Fibroblast of villous mesenchyme (primary cell): ENCODE results near the gene PPP3CA. TPM values are rescaled to one million over a fixed set of nuclear protein-coding genes. Genes with fewer than 3 reads are reported as not detected.

Experiments
- DNase-seq: peaks from one replicate; pipeline ENCODE4 v3.0.0-alpha.2; 2010; ENCODE audit warnings: low read depth
- H3K4me3 ChIP-seq: 2 replicates; pipeline ENCODE4 v1.5.1; 2011; ENCODE audit warnings: low read depth, mild to moderate bottlenecking, low read length
- total RNA-seq: library from RNA; depleted of rRNA; stranded (reverse); fragments of >200 nt; gene quantifications from 2 replicates; pipeline ENCODE4 v1.2.3, GENCODE V29; 2012
- TF ChIP-seq, protein P1 (sequence below): IDR thresholded peaks from 2 replicates; pipeline ENCODE4 v1.5.1; 2012; ENCODE audit warnings: low read depth, mild to moderate bottlenecking, low read length; ENCODE audit not compliant: insufficient read depth

Gene PPP3CA
- total RNA-seq, 1 donor, result 47.9 TPM

DNA sequence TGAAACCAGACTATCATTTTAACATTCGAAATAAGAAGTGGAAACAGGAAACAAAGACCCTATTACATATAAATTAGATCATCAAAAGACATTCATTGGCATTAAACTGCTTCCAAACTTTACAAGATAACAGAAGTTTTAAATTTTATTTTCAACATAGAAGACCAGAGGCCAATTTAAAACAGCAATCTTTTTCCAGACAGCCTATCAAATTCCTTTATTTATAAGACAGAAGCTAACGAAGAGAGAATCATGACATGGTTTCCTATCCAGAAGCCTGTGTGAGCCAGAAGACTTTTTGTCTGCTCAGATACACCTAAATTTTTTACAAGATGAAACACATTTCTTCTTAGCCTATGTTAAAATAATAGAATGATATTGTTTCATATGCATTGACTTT is 291.9 kb downstream of the PPP3CA start:
- TF ChIP-seq, protein P1, sequence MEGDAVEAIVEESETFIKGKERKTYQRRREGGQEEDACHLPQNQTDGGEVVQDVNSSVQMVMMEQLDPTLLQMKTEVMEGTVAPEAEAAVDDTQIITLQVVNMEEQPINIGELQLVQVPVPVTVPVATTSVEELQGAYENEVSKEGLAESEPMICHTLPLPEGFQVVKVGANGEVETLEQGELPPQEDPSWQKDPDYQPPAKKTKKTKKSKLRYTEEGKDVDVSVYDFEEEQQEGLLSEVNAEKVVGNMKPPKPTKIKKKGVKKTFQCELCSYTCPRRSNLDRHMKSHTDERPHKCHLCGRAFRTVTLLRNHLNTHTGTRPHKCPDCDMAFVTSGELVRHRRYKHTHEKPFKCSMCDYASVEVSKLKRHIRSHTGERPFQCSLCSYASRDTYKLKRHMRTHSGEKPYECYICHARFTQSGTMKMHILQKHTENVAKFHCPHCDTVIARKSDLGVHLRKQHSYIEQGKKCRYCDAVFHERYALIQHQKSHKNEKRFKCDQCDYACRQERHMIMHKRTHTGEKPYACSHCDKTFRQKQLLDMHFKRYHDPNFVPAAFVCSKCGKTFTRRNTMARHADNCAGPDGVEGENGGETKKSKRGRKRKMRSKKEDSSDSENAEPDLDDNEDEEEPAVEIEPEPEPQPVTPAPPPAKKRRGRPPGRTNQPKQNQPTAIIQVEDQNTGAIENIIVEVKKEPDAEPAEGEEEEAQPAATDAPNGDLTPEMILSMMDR, result no peak
- H3K4me3 ChIP-seq, result no peak overlapping the region
- DNase-seq, result no peak

DNA sequence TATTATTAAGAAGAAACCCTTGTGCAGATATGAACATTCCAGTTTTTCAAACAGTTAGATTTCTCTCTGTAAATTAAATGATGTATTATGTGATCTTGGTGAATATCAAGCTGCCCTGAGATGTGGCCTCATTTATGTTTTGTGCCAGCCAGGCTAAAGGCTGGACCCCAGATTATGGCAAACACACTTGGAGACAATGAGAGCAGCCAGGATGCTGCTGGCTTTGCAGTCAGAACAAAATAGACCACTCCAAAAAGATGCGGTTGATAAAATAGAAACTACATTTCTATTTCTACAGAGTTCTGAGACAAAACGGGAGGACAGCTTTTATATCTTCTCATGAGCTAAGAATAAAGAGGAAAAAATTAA is 296.5 kb downstream of the PPP3CA start:
- H3K4me3 ChIP-seq, result no peak overlapping the region
- DNase-seq, result no peak
- TF ChIP-seq, protein P1, result no peak

DNA sequence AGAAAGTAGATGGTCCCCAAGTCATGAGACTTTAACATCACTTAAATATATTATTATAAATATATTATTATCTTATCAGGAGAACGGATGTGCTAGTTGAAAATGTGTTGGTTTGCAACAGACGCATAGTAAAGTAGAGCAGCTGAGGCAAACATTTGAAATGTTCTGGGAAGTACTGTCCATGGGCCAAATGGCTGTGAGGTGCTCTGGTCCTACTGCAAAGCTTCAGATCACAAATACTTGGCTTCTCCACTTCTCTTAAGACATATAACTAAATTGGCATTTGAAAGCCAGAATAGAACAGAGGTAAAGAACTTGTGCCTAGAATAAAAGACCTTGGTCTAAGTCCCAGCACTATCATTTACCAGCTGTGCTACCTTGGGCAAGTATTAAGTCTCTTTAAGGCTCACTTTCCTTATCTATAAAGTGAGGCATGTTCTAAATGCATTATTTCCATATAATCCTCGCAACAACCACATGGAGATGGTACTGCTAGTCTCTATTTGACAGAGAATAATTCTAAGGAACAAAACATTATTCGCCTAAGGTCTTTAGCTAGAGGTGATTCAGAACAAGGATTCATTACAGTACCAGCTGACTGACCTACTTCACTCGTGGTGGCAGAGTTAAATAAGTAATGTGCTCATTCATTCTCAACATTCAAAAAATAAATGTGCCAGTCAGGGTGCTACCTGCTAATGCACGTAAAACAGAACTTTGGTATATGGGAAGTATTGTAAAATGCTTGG is 297.1 kb downstream of the PPP3CA start:
- TF ChIP-seq, protein P1, result no peak
- no peak for DNase-seq
- H3K4me3 ChIP-seq, result no peak overlapping the region

DNA sequence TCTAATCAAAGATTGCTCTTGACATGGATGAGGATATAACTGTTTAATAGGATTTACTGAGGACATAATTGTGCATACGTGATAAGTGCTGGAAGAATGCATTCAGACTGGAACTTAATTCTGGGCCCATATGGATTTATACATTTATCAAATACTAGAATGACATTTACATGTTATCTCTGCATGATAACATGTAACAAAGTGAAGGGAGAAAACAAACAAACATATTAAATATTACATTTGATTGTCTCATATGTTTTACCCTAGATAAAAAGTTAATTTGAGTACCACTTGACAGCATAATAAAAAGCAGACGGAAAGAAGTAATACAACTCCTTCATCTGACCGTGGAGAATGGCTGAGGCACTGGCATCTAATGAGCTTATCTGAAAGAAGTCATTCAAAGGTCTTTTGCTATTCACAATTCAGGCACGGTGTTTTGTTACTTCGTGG is 297.8 kb downstream of the PPP3CA start:
- TF ChIP-seq, protein P1, result no peak
- no peak overlapping the region for H3K4me3 ChIP-seq
- DNase-seq, result no peak

DNA sequence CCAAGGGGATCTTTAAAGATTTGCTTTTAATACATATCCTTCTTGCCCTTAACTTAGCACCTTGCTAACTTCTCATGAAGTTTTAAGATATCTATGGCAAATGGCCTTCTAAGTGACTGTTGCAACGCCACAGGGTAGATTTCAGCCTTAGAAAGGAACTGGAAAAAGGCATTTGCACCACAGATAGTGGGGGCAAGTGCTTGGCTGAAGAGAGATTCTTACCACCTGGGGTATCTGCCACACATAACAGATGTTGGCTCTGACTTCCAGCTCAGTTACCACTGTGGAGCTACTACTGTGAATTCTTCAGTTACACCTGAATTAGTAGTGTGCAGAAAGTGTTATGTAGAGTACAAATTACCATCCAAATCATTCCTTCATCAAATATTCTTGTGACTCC is 302.6 kb downstream of the PPP3CA start:
- TF ChIP-seq, protein P1, result no peak
- no peak for DNase-seq
- no peak overlapping the region for H3K4me3 ChIP-seq

DNA sequence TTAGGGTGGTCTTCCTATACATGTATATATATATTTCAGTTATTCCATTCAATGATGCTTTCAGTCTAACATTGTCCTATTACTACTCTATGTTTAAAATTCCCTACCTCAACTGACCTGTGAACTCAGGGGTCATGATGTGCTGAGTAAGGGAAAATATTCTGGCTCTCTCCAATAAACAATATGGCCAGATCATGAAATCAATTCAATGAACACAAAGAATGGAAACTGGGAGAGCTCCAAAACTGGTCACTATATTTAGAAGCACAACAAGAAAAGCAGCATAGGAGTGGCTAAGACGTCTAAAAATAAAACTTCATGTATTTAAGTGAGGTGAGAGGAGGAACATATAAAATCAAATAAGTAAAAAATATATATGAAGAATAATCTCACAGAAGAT is 304.5 kb downstream of the PPP3CA start:
- no peak for DNase-seq
- TF ChIP-seq, protein P1, result no peak
- no peak overlapping the region for H3K4me3 ChIP-seq

DNA sequence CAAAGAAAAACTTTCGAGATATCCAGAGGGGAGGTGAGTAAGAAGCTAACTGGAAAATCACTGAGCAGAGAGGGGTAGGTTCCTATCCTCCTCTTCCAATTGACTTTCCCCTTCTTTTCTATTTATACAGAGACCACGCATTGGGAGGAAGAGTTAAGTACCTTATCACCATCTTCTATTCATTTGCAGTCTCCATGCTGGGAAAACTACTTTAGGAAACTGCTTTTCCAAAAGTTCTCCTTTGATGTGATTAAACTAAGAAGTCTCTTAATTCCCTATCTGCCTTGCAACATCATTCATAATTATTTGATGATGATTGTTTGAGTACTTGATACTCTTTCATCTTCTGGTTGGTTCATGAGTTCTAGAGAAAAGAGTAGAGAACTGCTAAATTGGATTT is 306.6 kb downstream of the PPP3CA start:
- TF ChIP-seq, protein P1, result no peak
- no peak for DNase-seq

More for the DNA sequence above, 306.6 kb downstream of the PPP3CA start:
- H3K4me3 ChIP-seq, result no peak overlapping the region
